HG03469 (cell line): Measurements from ENCODE around the gene TMEM95.

Experiments used
- ATAC-seq: cut with Tn5 transposase; IDR thresholded peaks from one replicate; pipeline ENCODE4 v1.9.1; 2021; ENCODE audit warnings: mild to moderate bottlenecking, moderate library complexity, moderate number of reproducible peaks; ENCODE audit not compliant: unreplicated experiment

TMEM95 gene

GRCh38 chr17:7355053-7355452 lies at the start of gene TMEM95:
Gene TMEM95 (plus strand): TSS chr17:7355156. CDS start chr17:7355205, 49 bp downstream.
- ATAC-seq = no peak

- ATAC-seq = peak; percentile 43
Observed at GRCh38 chr17:7306911-7307685, 47.9 kb upstream of the TMEM95 start, which contains the start of gene EIF5A. Gene EIF5A (plus strand): TSS chr17:7307628. CDS start chr17:7309636, 2,008 bp downstream.

DNA sequence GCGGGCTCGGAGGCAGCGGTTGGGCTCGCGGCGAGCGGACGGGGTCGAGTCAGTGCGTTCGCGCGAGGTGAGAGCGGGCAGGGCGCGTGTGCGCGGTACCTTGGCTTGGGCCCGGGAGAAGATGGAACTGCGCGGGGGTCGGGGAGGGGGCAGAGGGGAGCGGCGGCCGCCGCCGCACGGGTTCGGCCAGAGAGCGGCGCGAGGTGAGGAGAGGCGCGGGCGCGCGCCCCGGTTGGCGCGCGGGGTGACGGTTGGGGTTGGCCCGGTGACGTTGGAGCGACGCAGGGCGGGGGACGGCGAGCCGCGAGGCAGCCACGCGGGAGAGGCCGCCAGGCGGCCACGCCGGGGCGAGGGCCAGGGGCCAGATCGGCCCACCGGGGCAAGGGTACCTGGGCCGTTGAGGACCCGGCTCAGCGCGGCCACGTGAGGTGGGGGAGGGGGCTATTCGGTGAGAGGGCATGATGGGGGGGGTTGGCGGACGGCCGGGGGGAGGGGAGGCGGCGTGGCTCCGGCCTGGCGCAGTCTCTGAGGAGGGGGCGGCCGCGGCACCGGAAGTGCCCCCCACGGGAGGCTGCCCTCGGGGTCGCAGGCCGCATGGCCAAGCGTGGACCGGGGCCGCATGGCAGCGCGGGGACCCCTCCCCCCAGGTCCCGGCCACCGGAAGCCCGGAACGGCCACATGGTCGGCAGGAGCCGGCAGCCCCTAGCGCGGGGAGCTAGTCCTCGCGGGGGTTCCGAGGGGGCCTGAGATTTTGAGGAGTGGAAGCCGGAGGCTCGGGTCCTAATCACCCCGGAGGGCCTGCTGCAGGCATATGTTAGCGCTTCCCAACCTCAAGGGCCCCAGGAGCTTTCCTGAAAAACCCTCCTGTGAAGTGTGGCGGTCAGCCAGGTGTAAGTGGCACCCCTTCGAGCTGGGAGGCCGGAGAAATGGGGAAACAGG lies 47.0 kb upstream of the TMEM95 start:
- ATAC-seq = no peak

DNA sequence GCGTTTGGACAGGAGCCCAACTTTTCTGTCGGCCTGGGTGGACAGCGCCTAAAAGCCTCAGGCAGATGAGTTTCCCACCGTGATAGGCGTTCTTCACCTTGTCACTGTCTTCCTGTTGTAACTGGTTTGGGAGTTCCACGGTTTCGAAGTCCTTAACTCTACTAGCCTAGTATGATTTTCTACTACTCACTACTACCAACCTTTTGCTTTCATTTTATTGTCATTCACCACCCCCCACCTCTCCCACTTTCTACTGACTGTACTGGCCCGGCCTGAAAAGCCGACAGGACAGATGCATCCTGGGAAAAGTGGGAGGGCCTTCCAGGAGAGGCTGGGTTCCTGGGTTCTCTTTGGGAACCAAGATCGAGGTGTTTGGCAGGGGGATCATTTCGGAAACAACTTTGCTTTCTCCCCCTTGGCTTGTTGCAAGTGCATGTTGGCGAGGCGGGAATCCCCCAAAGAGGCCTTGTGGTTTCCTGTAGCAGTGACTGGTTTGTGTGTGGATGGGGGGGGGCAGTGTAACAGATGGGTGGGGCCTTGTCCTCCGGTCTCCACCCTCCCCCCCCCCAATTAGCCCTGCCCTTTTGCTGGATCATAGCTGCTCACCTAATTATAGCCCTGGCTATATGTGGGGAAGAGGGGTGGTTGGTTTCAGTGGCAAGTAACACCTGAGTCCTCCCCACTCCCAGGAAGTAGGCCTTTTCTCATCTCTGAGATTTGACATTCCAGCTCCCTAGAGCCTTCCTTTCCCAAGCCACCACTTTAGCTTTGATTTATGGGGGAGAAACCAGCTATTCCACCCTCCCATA lies 46.1 kb upstream of the TMEM95 start:
- no peak for ATAC-seq

GRCh38 chr17:7309628-7310027 lies 45.3 kb upstream of the TMEM95 start:
- no peak for ATAC-seq

GRCh38 chr17:7311110-7311705 lies 43.7 kb upstream of the TMEM95 start:
- no peak for ATAC-seq

DNA sequence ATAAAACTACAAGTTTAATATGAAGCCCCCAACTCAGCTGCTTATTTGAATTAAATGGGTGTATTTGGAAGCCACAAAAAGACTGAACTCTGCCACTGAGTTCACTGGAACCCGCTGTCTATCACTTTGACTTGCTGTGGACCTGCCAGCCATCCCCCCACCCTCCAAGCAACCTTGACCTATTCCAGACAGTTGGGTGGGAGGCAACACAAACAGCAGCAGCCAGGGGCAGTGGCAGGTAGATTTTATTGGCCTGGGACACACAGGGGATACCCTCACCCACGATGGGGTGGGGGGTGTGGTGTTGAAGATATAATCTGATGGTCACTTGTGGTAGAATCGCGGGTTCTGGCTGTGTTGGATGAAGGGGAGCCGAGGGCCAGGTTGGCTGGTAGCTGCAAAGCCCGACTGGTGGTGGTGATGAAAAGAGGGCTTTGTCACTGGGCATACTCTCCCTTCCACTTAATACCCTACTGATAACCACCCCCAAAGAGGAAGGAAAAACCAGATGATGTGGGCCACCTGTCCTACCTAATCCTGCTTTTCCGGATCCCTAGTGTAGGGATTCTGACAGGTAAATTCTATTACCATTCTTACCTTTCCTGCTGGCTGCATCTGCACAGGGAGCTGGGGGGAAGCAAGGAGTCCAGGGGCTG lies 42.4 kb upstream of the TMEM95 start:
- ATAC-seq = no peak

DNA sequence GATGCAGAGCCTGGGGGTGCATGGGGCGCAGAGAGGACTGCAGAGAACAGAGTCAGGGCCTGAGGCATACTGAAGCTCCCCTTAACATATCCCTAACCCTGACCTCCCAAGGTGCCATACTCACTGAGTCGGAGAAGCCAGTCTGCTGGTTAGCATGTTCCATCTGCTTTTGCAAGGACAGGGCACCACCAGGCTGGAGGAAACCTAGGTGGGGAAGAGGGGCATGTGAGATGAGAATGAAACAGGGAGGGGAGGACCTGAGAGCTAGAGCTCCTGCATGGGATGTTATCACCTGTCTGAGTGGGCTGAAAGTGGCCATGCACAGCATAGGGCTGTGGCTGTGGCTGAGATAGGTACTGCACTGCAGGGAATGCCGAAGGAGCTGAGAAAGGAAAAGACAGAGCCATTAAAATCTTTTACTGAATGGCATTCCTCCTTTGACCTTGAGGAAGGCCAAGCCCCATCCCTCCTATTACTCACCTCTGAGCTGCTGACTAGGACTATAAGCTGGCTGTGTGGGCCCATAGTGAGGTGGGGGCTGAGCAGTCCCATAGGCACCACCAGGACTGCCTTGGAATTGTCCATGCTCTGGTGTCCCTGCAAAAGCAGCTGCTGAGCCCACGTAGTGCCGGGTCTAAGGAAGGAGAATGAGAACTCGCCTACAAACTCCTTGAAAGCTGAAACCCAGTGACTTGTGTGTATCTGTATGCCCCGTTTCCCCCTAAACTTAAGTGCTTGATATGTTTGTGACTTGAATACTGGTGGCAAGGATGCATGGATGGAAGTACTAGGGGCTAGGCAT lies 41.7 kb upstream of the TMEM95 start:
- no peak for ATAC-seq

DNA sequence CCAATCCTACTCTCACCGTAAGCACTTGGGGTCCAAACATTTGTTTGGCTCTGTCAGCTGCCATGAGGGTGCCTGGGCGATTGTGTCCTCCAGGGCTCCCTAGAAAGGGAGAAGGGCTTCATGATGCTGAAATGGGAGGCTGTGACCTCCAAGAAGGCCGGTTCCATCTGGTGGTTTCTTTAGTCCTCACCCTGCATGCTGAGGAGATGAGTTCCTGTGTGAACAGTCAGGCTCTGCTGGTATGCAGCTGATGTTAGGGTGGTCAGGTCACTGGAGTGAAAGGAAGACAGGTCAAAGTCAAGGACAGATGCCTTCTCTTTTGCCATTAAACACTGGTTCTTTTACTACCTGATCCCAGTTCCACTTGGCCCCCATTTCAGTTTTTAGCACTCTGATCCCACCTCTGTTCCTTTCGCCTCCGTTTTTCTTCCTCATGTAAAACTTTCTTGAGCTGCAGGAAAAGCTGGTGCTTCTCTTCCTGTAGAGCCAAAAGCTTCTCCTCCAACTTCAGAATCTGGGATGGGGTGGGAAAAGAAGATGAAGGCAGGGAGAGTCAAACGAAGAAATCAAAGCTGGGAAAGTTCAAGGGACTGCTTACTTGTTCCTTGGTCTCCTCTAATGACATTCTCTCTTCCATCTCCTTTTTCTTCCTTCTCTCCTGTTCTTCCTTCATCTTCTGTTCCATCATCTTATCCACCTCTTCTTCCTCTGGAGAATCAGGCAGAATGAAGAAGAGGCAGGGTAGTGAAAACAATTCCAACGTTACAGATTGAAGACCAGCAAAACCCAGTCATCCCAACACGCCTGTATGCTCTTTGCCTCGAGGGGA lies 40.9 kb upstream of the TMEM95 start:
- no peak for ATAC-seq

- peak; percentile 37 for ATAC-seq
Observed at GRCh38 chr17:7314719-7315569, 40.0 kb upstream of the TMEM95 start, which contains the start of gene GPS2. Gene GPS2 (minus strand): TSS chr17:7315360. CDS start chr17:7315052, 308 bp downstream.

GRCh38 chr17:7315570-7316235 lies 39.3 kb upstream of the TMEM95 start:
- ATAC-seq = no peak

- no peak for ATAC-seq
Observed at GRCh38 chr17:7317161-7317803, 37.7 kb upstream of the TMEM95 start.

DNA sequence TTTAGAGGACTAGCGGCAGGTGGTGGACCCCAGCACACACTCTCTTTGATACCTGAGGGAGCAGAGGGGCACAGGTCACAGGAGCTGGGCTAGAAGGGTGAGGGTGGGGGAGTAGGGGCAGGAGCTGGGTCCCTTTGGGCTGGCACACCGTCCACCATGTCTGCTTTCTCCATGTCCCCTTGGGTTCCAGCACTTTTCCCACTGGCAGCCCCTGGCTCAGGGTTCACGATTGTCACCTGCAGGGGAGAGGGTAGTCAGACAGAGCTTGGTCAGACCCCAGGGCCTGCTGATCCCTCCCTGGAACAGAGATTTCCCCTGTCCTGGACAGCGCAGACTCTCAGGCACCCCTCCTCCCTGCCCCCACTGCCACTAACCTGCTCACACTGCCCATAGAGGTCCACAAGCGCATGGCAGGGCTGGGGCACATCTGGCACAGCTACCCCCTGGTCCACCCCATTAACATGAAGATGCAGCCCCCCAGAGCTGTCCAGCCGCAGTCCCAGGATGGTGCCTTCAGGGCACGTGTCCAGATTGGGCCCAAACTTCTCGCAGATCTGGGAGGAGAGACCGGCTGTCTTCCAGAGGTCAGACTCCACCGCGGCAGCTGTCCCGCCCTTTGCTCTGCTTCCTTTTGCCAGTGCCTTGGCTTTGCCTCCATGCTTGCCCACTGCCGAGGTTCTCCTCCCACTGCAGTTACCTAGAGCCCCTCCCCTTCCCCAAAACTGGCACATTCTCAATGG lies 36.7 kb upstream of the TMEM95 start:
- ATAC-seq = no peak

- ATAC-seq = no peak
Observed at GRCh38 chr17:7321466-7321865, 33.5 kb upstream of the TMEM95 start.

- ATAC-seq = no peak
Observed at GRCh38 chr17:7322520-7323194, 32.3 kb upstream of the TMEM95 start.
